HG02870 (cell line): Measurements from ENCODE around the gene SPOCK3.

Source experiments
- ATAC-seq: cut with Tn5 transposase; IDR thresholded peaks from one replicate; pipeline ENCODE4 v1.9.1; 2021; ENCODE audit warnings: mild to moderate bottlenecking, moderate library complexity; ENCODE audit not compliant: unreplicated experiment

Gene SPOCK3

GRCh38 chr4:167041524-167041923, 192.8 kb downstream of the SPOCK3 start:
- ATAC-seq = no peak

GRCh38 chr4:167035390-167035789, 198.9 kb downstream of the SPOCK3 start:
- no peak for ATAC-seq

DNA sequence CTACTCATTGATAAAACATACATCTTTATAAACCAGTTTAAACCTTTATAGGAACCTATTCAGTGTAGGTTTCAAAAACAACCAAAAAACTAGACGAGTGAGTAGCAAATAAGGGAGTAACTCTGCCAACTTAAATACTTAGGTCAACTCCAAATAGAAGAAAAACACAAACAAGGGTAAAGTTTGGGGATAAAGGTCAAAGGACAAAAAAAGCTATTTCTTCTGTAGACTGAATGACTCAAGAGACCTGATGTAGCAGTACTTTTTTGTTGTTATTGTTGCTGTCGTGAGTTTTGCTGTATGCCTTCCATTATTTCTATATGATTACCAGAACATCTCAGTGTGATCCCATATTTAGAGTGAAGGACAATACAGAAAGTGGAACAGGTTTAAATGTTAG, 199.3 kb downstream of the SPOCK3 start:
- ATAC-seq = no peak

GRCh38 chr4:167032871-167033270, 201.4 kb downstream of the SPOCK3 start:
- ATAC-seq = no peak

- ATAC-seq = no peak
Observed at GRCh38 chr4:167031534-167032156, 202.6 kb downstream of the SPOCK3 start.

GRCh38 chr4:167028976-167029375, 205.3 kb downstream of the SPOCK3 start:
- no peak for ATAC-seq

- no peak for ATAC-seq
Observed at GRCh38 chr4:167025670-167026069, 208.6 kb downstream of the SPOCK3 start.

DNA sequence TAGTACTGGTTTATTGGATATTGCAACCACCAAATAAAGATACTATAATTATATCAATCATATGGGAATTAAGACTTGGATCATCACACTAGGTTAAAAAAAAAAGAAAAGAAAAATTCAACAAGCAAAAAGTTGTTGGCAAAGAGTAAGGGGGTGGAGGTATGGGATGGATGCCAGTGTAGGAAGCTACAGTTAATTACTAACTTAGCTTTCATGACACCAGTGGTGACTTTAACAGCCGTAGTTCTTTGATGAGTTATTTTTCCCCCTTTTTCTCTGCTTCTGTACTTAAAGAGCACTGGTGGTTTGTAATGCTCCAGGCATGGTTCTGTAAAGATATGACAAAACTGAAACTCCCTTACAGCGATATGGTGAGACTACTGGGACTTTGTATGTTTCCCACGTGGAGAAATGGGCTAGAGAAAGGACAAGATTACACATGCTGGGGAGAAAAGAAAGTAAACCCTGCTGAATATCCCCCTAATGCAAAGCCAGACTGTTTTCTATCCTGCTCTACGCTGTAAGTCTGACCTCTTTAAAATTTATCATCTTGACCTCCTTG, 210.8 kb downstream of the SPOCK3 start:
- peak; percentile 54 for ATAC-seq

DNA sequence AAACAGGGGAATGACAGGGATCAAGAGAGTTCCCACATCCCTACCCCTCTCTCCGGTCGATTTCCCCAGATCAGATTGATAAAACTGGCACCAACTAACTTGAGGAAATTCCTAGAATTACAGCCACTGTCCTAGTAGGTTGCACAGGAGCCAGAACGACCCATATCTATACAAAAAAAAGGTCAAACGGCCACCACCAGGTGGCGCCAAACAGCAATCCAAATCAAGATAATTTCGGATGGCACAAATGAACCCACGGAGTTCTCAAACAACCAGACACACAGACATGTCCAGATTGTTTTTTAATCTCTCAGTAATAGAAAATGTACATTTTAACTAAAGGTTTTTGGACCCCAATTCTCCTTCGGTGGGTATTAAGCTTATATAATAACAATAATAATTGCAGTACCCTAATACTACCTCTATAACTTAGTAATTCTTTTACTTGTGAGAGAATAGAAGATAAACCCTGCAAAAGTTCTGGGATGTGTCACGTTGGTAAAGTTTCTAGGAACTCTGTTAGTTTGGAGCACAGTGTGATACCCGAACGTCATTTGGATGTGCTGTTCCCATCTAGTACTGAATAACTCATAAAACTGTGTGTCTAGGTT, 212.6 kb downstream of the SPOCK3 start:
- peak; percentile 57 for ATAC-seq

DNA sequence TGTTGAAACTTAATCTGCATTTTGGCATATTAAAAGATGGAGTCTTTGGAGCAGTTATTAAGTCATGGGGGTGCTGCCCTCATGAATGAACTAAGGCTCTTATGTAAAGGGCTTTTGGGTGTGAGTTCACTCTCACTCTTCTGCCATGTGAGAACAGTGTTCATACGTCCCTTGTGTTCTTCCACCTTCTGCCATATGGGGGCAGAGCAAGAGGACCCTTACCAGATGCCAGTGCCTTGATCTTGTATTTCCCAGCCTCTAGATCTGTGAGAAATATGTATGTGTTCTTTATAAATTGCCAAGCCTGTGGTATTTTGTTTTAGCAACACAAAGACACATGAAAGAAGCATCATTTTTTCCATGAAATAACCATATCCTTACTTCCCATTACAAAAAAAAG, 213.9 kb downstream of the SPOCK3 start:
- ATAC-seq = peak; percentile 41

- no peak for ATAC-seq
Observed at GRCh38 chr4:167014944-167015343, 219.3 kb downstream of the SPOCK3 start.

GRCh38 chr4:167003326-167003725, 231.0 kb downstream of the SPOCK3 start:
- ATAC-seq = no peak

DNA sequence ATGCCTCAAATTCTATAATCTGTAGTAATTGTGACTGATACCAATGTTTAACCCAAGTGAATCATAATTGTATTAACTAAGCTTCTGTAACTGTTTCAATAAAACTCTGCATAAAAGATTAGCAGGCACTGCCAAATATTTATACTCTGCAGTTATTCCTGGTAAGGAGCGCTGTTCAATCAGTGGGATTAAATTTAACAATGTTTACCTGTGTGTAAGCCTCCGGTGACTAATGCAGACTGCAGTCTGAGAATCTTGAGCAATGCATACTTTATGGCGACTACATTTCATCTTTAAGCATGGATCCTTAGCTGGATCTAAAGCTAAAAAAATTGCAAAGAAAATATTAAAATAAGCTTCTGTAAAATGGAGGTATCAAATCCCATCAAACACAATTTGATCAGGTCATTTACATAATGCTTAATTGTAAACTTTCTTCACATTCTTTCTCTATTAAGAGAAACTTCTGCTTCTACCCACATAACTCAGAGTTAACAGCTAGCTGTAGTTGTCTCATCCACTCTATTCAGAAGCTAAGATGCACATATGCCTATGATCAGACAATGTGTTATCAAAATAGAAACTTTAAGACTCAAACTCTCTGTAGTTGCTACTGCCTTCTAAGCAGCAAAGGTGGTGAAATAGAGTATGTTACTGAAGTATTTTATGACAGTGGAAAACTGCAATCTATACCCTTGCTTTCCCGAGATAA, 234.0 kb downstream of the SPOCK3 start:
- ATAC-seq = no peak

DNA sequence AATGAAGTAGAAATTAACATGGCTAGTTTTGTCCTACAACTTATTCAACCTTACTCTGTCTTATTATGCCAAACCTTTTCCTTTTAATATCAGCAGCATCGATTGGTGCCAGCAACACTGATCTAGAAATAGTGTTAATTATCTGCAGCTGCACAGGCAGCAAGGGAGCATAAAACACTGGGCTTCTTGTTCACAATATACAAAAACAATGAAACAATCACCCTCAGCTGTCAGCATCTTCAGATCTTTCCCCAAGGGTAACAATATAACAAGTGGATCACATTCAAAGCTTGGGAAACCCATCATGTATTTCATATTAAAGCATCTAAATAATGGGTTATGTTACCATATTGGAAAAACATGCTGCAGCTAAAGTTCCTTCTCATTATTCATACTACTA, 238.1 kb downstream of the SPOCK3 start:
- no peak for ATAC-seq

- ATAC-seq = no peak
Observed at GRCh38 chr4:166994686-166995085, 239.6 kb downstream of the SPOCK3 start.

- no peak for ATAC-seq
Observed at GRCh38 chr4:166991006-166991561, 243.2 kb downstream of the SPOCK3 start.

- no peak for ATAC-seq
Observed at GRCh38 chr4:166989886-166990285, 244.4 kb downstream of the SPOCK3 start.

GRCh38 chr4:166987026-166987425, 247.3 kb downstream of the SPOCK3 start:
- ATAC-seq = no peak

DNA sequence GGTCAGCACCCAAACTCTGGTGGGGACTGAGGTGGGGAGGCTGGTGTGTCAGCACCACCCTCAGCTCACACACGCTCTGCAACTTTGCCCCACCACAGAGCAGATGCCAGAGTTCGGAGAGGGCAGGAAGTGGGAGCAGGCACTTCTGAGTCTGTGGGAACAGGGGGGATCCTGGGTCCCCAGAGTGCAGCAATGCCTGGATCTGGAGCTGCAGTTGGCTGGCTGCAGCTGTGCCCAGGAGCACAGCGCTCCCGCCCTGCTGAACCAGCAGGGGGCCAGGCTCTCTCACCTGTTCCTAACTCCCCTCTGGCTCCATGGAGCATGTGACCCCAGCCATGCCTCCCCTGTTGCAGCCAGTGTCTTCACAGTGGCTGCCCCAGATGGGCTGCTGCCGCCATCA, 252.4 kb downstream of the SPOCK3 start:
- no peak for ATAC-seq

DNA sequence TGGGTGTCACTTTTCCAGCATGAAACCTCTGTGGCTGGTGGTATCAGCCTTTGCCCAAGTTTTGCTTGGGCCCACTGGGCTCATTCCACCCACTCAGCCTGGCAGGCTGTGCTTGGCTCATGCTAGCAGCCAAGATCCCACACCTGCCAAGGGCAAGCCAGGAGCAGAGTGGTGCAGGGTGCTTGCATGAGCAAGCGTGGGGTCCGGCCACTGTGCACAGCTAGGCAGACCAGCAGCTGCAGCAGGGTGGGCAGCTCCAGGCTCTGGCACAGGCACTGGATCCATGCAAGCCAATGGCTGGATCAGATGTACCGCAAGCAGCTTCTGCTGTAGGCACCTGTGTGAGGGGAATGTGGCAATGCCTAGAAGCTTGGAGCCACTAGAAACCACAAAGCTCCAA, 253.9 kb downstream of the SPOCK3 start:
- no peak for ATAC-seq

- no peak for ATAC-seq
Observed at GRCh38 chr4:166977596-166977995, 256.7 kb downstream of the SPOCK3 start.

GRCh38 chr4:166972071-166972470, 262.2 kb downstream of the SPOCK3 start:
- peak; percentile 81 for ATAC-seq
